ENCODE data around the gene ZDHHC12.

DNA sequence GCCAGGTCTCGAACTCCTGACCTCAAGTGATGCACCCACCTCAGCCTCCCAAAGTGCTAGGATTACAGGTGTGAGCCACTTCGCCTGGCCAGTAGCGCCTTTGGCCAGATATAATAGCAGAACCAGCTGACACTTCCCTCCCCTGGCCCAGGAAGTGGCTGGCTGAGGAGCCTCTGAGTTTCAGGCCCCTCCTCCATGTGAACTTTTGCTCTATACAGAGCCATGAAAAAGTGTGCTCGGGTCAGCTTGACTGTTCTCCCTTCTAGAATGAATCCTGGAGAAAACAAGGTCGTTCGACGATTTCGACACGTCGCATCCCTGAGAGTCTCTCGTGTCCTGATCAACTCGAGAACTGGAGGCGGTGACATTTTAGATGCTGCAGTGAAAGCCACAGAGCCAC lies 8.6 kb upstream of the ZDHHC12 start:
- TF ChIP-seq GATA3 (IDR thresholded peaks at IDR 0.05; ENCODE audit: low read depth, low read length) (no peak), GATA2 (IDR thresholded peaks at IDR 0.05; ENCODE audit: low read depth, low read length) (no peak)

Data from SH-SY5Y (cell line).